ENCODE results near the gene PRDX4. TPM values are rescaled to one million over a fixed set of nuclear protein-coding genes. Genes with fewer than 3 reads are reported as not detected.

The PRDX4 gene
- 75.5 and 83.2 TPM in 2 replicates for total RNA-seq

DNA sequence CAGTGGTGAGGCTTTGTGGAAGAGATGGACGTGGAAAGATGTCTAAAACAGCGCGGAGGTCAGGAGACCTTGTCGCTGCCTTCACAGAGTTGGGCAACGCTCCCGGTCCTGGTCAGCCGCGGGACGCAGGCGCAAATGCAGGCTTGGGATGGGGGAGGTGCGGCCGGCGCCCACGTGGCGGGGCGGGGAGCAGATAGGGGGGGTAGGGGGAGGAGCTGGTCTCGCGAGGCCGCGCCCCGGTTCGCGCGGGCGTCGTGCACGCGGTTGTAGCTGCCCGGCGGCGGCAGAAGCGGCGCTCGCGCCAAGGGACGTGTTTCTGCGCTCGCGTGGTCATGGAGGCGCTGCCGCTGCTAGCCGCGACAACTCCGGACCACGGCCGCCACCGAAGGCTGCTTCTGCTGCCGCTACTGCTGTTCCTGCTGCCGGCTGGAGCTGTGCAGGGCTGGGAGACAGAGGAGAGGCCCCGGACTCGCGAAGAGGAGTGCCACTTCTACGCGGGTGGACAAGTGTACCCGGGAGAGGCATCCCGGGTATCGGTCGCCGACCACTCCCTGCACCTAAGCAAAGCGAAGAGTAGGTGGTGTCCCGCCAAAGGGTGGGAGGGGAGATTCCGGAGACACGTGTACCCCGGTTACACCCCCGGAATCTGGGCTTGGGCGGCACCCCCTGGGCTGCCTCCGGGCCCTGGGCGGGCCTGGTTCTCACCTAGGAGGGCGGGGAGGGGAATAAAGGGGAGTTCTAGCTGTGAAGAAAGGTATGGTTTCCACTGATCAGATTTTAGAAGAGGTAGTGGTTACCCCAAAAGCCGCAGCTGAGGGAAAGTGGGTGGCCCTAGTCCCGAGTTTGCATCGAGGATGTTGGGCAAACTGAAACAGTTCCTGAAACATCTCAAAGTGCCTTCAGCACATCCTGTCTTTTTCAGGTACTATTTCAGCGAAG, at the start of gene PRDX4:
Gene PRDX4 (plus strand): TSS at position 255 of the 939 bp plus-strand sequence. CDS start 78 bp downstream, at position 333.
- Mint-ChIP-seq H3K27me3 (ENCODE audit: insufficient read depth) (no peaks in the 10 kb centered on the region), H3K36me3 (ENCODE audit: low read depth) (peaks cover 5% of the 10 kb centered on the region), H3K27ac (peak within 1 kb of the TSS; percentile 94), H3K9me3 (no peaks in the 10 kb centered on the region), H3K4me1 (ENCODE audit: low read depth) (peaks cover 37% of the 10 kb centered on the region), H3K4me3 (peak within 1 kb of the TSS; percentile 88)
- intact Hi-C loops (cut with micrococcal nuclease): loop anchor here (2.0 to 10.0 kb wide), 8 partner anchors 65 to 1683 kb away; partner anchors contain the start of genes APOO, CXorf58 and EIF2S3
- peak; percentile 66 for DNase-seq (ENCODE audit: low spot score)

DNA sequence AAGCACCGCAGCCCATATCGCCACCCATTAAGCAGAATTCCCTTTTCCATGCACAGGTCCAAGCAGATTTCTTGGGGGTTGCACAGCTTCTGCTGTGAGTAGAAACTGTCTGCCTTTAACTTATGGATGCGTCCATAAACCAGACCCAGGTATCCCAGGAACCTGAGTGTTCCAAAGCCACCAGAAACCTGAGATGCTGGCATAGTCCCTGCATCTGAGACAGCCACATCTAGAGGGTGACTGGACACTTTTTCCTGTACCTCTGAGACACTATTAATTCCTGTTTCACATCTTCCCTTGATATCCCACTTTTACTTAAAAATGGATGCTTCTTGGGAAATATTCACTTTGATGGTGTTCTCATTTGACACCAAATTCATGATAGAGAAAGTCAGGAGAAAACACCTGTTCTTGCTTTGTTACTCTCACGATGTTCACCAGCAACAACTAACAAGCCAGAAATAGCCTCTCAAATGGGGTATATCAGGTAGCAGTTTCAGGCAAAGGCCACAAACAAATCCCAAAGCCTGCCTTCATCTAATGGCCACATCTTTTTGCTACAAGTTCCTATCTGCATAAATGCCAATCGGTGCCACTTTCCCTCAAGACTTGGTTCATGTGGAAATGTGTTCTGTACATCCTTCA, 45.5 kb upstream of the PRDX4 start:
- H3K27me3 Mint-ChIP-seq (ENCODE audit: insufficient read depth): peaks cover 2% of the 10 kb centered on the region
- H3K36me3 Mint-ChIP-seq (ENCODE audit: low read depth): no peaks in the 10 kb centered on the region
- no peaks in the 10 kb centered on the region for H3K4me1 Mint-ChIP-seq (ENCODE audit: low read depth)
- H3K27ac Mint-ChIP-seq: no peak overlapping the region
- no peak overlapping the region for H3K4me3 Mint-ChIP-seq
- intact Hi-C loops (cut with micrococcal nuclease): no loop called here
- no peaks in the 10 kb centered on the region for H3K9me3 Mint-ChIP-seq
- DNase-seq (ENCODE audit: low spot score): no peak

GRCh38 chrX:23623797-23624196, 43.5 kb upstream of the PRDX4 start:
- Mint-ChIP-seq H3K4me1 (ENCODE audit: low read depth) (no peaks in the 10 kb centered on the region), H3K4me3 (no peak overlapping the region), H3K9me3 (no peaks in the 10 kb centered on the region), H3K36me3 (ENCODE audit: low read depth) (no peaks in the 10 kb centered on the region), H3K27ac (no peak overlapping the region), H3K27me3 (ENCODE audit: insufficient read depth) (peaks cover 2% of the 10 kb centered on the region)
- no peak for DNase-seq (ENCODE audit: low spot score)
- intact Hi-C loops (cut with micrococcal nuclease): no loop called here

GRCh38 chrX:23626651-23627050, 40.6 kb upstream of the PRDX4 start:
- H3K36me3 Mint-ChIP-seq (ENCODE audit: low read depth): no peaks in the 10 kb centered on the region
- no peak overlapping the region for H3K27ac Mint-ChIP-seq
- H3K4me3 Mint-ChIP-seq: no peak overlapping the region
- DNase-seq (ENCODE audit: low spot score): no peak
- intact Hi-C loops (cut with micrococcal nuclease): no loop called here
- no peaks in the 10 kb centered on the region for H3K9me3 Mint-ChIP-seq
- H3K4me1 Mint-ChIP-seq (ENCODE audit: low read depth): no peaks in the 10 kb centered on the region
- peaks cover 9% of the 10 kb centered on the region for H3K27me3 Mint-ChIP-seq (ENCODE audit: insufficient read depth)

DNA sequence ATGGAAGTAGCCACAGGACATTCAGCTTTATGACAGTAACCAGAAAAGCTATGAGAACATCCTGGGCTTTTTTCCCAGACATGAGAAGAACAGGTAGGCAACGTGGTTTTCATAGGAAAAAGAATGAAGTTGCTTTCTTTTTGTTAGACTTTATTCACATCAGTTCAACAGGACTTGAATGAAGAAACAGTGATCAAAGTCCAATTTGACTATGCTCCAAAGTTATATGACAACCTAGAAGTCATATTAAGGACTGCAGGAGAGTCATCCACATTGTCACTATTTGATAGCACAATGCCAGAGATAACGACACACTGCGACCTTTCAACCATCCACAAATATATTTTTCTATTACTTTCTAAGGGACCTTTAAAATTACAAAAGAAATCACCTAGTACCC, 39.2 kb upstream of the PRDX4 start:
- Mint-ChIP-seq H3K36me3 (ENCODE audit: low read depth) (no peaks in the 10 kb centered on the region), H3K4me3 (no peak overlapping the region), H3K9me3 (no peaks in the 10 kb centered on the region), H3K27me3 (ENCODE audit: insufficient read depth) (peaks cover 9% of the 10 kb centered on the region), H3K4me1 (ENCODE audit: low read depth) (no peaks in the 10 kb centered on the region), H3K27ac (no peak overlapping the region)
- intact Hi-C loops (cut with micrococcal nuclease): no loop called here
- no peak for DNase-seq (ENCODE audit: low spot score)

DNA sequence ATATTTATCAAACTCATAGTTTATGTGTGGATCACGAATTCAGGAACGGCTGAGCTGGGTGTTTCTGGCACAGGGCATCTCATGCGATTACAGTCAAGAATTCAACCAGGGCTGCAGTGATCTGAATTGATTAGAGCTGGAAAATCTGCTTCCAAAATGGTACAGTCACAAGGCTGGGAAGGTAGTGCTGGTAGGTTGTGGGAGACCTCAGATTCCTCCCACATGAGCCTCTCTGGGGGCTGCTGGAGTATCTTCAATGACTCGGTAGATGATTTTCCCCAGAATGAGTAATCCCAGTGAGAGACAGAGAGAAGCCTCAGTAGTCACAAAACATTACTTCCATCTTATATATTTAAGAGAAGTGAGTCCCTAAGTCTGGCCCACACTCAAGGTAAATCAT, 36.2 kb upstream of the PRDX4 start:
- no peak overlapping the region for H3K27ac Mint-ChIP-seq
- no peak overlapping the region for H3K4me3 Mint-ChIP-seq
- H3K4me1 Mint-ChIP-seq (ENCODE audit: low read depth): no peaks in the 10 kb centered on the region
- peaks cover 7% of the 10 kb centered on the region for H3K27me3 Mint-ChIP-seq (ENCODE audit: insufficient read depth)
- no peaks in the 10 kb centered on the region for H3K9me3 Mint-ChIP-seq
- H3K36me3 Mint-ChIP-seq (ENCODE audit: low read depth): no peaks in the 10 kb centered on the region
- DNase-seq (ENCODE audit: low spot score): no peak
- intact Hi-C loops (cut with micrococcal nuclease): loop anchor here (10.0 kb wide), 1 partner anchor 54 kb away; no protein-coding TSS in a partner anchor

- Mint-ChIP-seq H3K9me3 (no peaks in the 10 kb centered on the region), H3K4me3 (no peak overlapping the region), H3K27me3 (ENCODE audit: insufficient read depth) (peaks cover 7% of the 10 kb centered on the region), H3K4me1 (ENCODE audit: low read depth) (no peaks in the 10 kb centered on the region), H3K27ac (no peak overlapping the region), H3K36me3 (ENCODE audit: low read depth) (no peaks in the 10 kb centered on the region)
- intact Hi-C loops (cut with micrococcal nuclease): loop anchor here (10.0 kb wide), 1 partner anchor 51 kb away; no protein-coding TSS in a partner anchor
- DNase-seq (ENCODE audit: low spot score): no peak
Observed at GRCh38 chrX:23633834-23634580, 33.3 kb upstream of the PRDX4 start.

- Mint-ChIP-seq H3K36me3 (ENCODE audit: low read depth) (no peaks in the 10 kb centered on the region), H3K4me3 (no peak overlapping the region), H3K27ac (no peak overlapping the region), H3K27me3 (ENCODE audit: insufficient read depth) (peaks cover 7% of the 10 kb centered on the region), H3K4me1 (ENCODE audit: low read depth) (no peaks in the 10 kb centered on the region), H3K9me3 (no peaks in the 10 kb centered on the region)
- peak; percentile 14 for DNase-seq (ENCODE audit: low spot score)
- intact Hi-C loops (cut with micrococcal nuclease): loop anchor here (1.0 to 10.0 kb wide), 2 partner anchors 48 to 265 kb away; no protein-coding TSS in a partner anchor
Observed at GRCh38 chrX:23637187-23637586, 30.1 kb upstream of the PRDX4 start.

DNA sequence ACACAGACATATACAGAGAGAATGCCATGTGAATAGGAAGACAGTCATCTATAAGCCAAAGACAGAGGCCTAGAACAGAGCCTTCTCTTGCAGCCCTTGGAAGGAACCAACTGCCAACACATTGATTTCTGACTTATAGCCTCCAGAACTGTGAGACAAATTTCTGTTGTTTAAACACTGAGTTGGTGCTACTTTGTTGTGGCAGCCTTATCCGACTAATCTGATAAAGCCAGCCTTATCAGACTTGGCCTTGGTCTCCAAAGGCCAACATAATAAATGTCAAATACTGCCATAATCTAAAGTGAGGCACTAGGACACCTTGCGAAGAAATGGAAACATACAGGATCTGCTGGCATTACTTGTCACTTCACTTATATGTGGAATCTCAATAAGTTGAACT, 24.3 kb upstream of the PRDX4 start:
- no peaks in the 10 kb centered on the region for H3K36me3 Mint-ChIP-seq (ENCODE audit: low read depth)
- no peaks in the 10 kb centered on the region for H3K4me1 Mint-ChIP-seq (ENCODE audit: low read depth)
- no peak overlapping the region for H3K27ac Mint-ChIP-seq
- no peak overlapping the region for H3K4me3 Mint-ChIP-seq
- intact Hi-C loops (cut with micrococcal nuclease): no loop called here
- H3K9me3 Mint-ChIP-seq: no peaks in the 10 kb centered on the region
- DNase-seq (ENCODE audit: low spot score): no peak
- peaks cover 7% of the 10 kb centered on the region for H3K27me3 Mint-ChIP-seq (ENCODE audit: insufficient read depth)

- Mint-ChIP-seq H3K4me1 (ENCODE audit: low read depth) (no peaks in the 10 kb centered on the region), H3K27ac (no peak overlapping the region), H3K4me3 (no peak overlapping the region), H3K9me3 (no peaks in the 10 kb centered on the region), H3K27me3 (ENCODE audit: insufficient read depth) (peaks cover 10% of the 10 kb centered on the region), H3K36me3 (ENCODE audit: low read depth) (no peaks in the 10 kb centered on the region)
- no peak for DNase-seq (ENCODE audit: low spot score)
- intact Hi-C loops (cut with micrococcal nuclease): no loop called here
Observed at GRCh38 chrX:23644744-23645143, 22.5 kb upstream of the PRDX4 start.

GRCh38 chrX:23656091-23656490, 11.2 kb upstream of the PRDX4 start:
- Mint-ChIP-seq H3K4me3 (no peak overlapping the region), H3K9me3 (no peaks in the 10 kb centered on the region), H3K27me3 (ENCODE audit: insufficient read depth) (no peaks in the 10 kb centered on the region), H3K36me3 (ENCODE audit: low read depth) (no peaks in the 10 kb centered on the region), H3K4me1 (ENCODE audit: low read depth) (peaks cover 7% of the 10 kb centered on the region), H3K27ac (no peak overlapping the region)
- intact Hi-C loops (cut with micrococcal nuclease): no loop called here
- DNase-seq (ENCODE audit: low spot score): no peak

DNA sequence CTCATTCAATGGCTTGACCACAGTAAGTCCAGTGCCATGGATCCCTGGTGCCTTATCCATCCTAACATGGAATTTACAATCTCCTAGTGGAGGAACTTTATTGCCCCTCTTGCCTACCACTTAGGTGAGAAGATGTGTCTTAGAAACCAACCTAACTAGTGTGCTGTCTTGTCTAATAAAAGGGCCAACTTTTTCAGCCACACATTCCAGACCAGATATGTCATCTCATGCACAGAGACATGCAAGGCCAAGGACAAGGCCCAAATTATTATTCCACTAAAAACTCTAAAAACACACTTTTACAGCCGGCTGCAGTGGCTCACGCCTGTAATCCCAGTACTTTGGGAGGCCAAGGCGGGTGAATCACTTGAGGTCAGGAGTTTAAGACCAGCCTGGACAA, 10.6 kb upstream of the PRDX4 start:
- intact Hi-C loops (cut with micrococcal nuclease): no loop called here
- H3K4me1 Mint-ChIP-seq (ENCODE audit: low read depth): peaks cover 13% of the 10 kb centered on the region
- no peaks in the 10 kb centered on the region for H3K27me3 Mint-ChIP-seq (ENCODE audit: insufficient read depth)
- no peak overlapping the region for H3K27ac Mint-ChIP-seq
- no peaks in the 10 kb centered on the region for H3K36me3 Mint-ChIP-seq (ENCODE audit: low read depth)
- H3K4me3 Mint-ChIP-seq: no peak overlapping the region
- H3K9me3 Mint-ChIP-seq: no peaks in the 10 kb centered on the region
- DNase-seq (ENCODE audit: low spot score): no peak
